ENCODE data around the gene CDH24. TPM values are rescaled to one million over a fixed set of nuclear protein-coding genes. Genes with fewer than 3 reads are reported as not detected.

CDH24 gene
- total and polyA plus RNA-seq, 2 of the 8 experiments (the other 6 are each of a cell fraction or from before 2014, with no cell fraction given): 18.1 to 27.6 TPM

- no peak for DNase-seq (ENCODE audit: low read depth in 1 of 2, low spot score in 2 of 2)
- no peak overlapping the region for H3K4me2 ChIP-seq (ENCODE audit: insufficient read depth in 1 of 2, low read depth in 2 of 2, low read length in 2 of 2)
- peaks cover 6% of the 10 kb centered on the region for H3K23me2 ChIP-seq (ENCODE audit: low read depth, low read length)
- no peak overlapping the region for H3K18ac ChIP-seq (ENCODE audit: extremely low read depth, low read length)
- no peak overlapping the region for H2AK5ac ChIP-seq (ENCODE audit: low read depth, low read length)
- H3K14ac ChIP-seq (ENCODE audit: insufficient read length): no peak overlapping the region
- no peak overlapping the region for H3K4me3 ChIP-seq (ENCODE audit: extremely low read depth in 1 of 4, insufficient read depth in 2 of 4, low read depth in 3 of 4, low read length in 4 of 4)
- no peak overlapping the region for H3K9ac ChIP-seq (replicated peaks in 1 of 4; ENCODE audit: extremely low read depth in 1 of 4, low read depth in 3 of 4, low read length in 3 of 4)
- no peak overlapping the region for H3K27ac ChIP-seq (ENCODE audit: low read depth, low read length)
- H3K23ac ChIP-seq (ENCODE audit: insufficient read length): no peak overlapping the region
- WGBS, 2 experiments (ENCODE audit: extremely low coverage in 1 of 2, insufficient coverage in 1 of 2, insufficient read length in 1 of 2, insufficient replicate concordance in 2 of 2, low coverage in 1 of 2, low lambda C conversion rate in 2 of 2, missing lambda C conversion rate in 1 of 2): 93% methylated on average over 3 of the region's 3 CpGs; no CpG with 5 or more reads in 1 of the 2 experiments
- no peak overlapping the region for H2BK120ac ChIP-seq (replicated peaks; ENCODE audit: low read depth, low read length)
- no peaks in the 10 kb centered on the region for H3K79me2 ChIP-seq (ENCODE audit: control insufficient read depth in 1 of 2, insufficient read depth in 2 of 2, low read length in 2 of 2)
- peaks cover 2 to 4% (median 4%) of the 10 kb centered on the region in 4 experiments; a peak in 5 of 7 replicates for H3K4me1 ChIP-seq (replicated peaks in 1 of 4; ENCODE audit: control insufficient read depth in 3 of 4, insufficient read depth in 4 of 4, low read length in 3 of 4)
- H3K56ac ChIP-seq (replicated peaks; ENCODE audit: insufficient read length, low read depth, low read length): no peak overlapping the region
- H3K9me3 ChIP-seq (ENCODE audit: insufficient read depth in 2 of 2, low read depth in 1 of 2, low read length in 1 of 2): no peaks in the 10 kb centered on the region
- no peak for FAIRE-seq
- no peak overlapping the region for H2BK12ac ChIP-seq (ENCODE audit: low read depth, low read length)
- H4K5ac ChIP-seq (ENCODE audit: insufficient read length, low read depth, low read length): no peak overlapping the region
- no peaks in the 10 kb centered on the region for H4K20me1 ChIP-seq (replicated peaks in 1 of 2; ENCODE audit: control insufficient read depth in 1 of 2, insufficient read depth in 2 of 2, low read length in 2 of 2)
- no peaks in the 10 kb centered on the region for H3K36me3 ChIP-seq (ENCODE audit: control insufficient read depth in 2 of 4, insufficient read depth in 4 of 4, low read length in 3 of 4)
- no peak overlapping the region for H2BK15ac ChIP-seq (ENCODE audit: low read length)
- TF ChIP-seq EP300 (IDR thresholded peaks at IDR 0.05; ENCODE audit: borderline replicate concordance in 1 of 2, low read depth in 2 of 2, low read length in 2 of 2) (no peak), TAF1 (IDR thresholded peaks at IDR 0.05; ENCODE audit: low read depth, low read length) (no peak), E2F6 (IDR thresholded peaks at IDR 0.05) (no peak), GABPA (IDR thresholded peaks at IDR 0.05; ENCODE audit: borderline replicate concordance, insufficient read depth, low read length) (no peak), TEAD4 (IDR thresholded peaks at IDR 0.05; ENCODE audit: low read depth, low read length) (no peak), RAD21 (IDR thresholded peaks at IDR 0.05 in 1 of 2, conservative IDR thresholded peaks at IDR 0.05 in 1 of 2; ENCODE audit: low read depth in 2 of 2, low read length in 2 of 2) (no peak), CHD1 (IDR thresholded peaks at IDR 0.05; ENCODE audit: low read depth, low read length) (no peak), RXRA (IDR thresholded peaks at IDR 0.05; ENCODE audit: insufficient read depth, low read depth, low read length) (no peak), SAP30 (IDR thresholded peaks at IDR 0.05; ENCODE audit: insufficient read depth, insufficient replicate concordance, low read length) (no peak)
- H2AFZ ChIP-seq (ENCODE audit: low read length): no peak overlapping the region
- no peak overlapping the region for H3K4ac ChIP-seq (replicated peaks; ENCODE audit: insufficient read length, low read depth, low read length)
- H2BK20ac ChIP-seq (ENCODE audit: low read length): no peak overlapping the region
- H3K27me3 ChIP-seq (replicated peaks in 1 of 4; ENCODE audit: control insufficient read depth in 3 of 4, extremely low read depth in 1 of 4, insufficient read depth in 3 of 4, low read length in 3 of 4): no peaks in the 10 kb centered on the region
- no peak overlapping the region for H2BK5ac ChIP-seq (ENCODE audit: low read depth, low read length)
- ChIA-PET CTCF (ENCODE audit: partially characterized antibody) (interaction anchor here (0.7 to 23.0 kb wide), 3 partner anchors 16 to 92 kb away, joined by 4 to 785 read pairs (median 54); partner anchors contain the start of genes ACIN1, CDH24 and PSMB11), POLR2A (ENCODE audit: partially characterized antibody) (interaction anchor here (0.9 to 12.2 kb wide), 3 partner anchors 16 to 27 kb away, joined by 3 to 133 read pairs (median 3); partner anchors contain the start of gene AJUBA)
- H4K8ac ChIP-seq (ENCODE audit: extremely low read depth, insufficient read depth, low read length): no peak overlapping the region
- no peak overlapping the region for H4K91ac ChIP-seq (replicated peaks; ENCODE audit: insufficient read length, low read length)
- H3K79me1 ChIP-seq (ENCODE audit: low read depth, low read length): no peaks in the 10 kb centered on the region
Observed at GRCh38 chr14:23002592-23002991, 54.7 kb downstream of the CDH24 start.

Measured in H1 (cell line).